Calu3 (cell line): ENCODE results near the gene COIL. TPM values are rescaled to one million over a fixed set of nuclear protein-coding genes. Genes with fewer than 3 reads are reported as not detected.

Experiments
- BruUV-seq: library from RNA; stranded (reverse); fragments of 400-500 nt; replicated peaks from 2 replicates; lab custom pipeline; 2021; lab: Mats Ljungman, UMichigan
- CTCF ChIA-PET: fragments of 300-600 bp; sonication (Branson Sonifier 250); formaldehyde crosslinking; loops from one replicate; lab custom pipeline; 2022; ENCODE audit warnings: antibody characterized with exemption; lab: Charles Lee
- DNase-seq: peaks from one replicate; pipeline ENCODE4 v3.0.0; 2022
- H3K27ac Mint-ChIP-seq: one replicate; pipeline ENCODE4 v1.8.0; 2022; ENCODE audit warnings: mixed read lengths; ENCODE audit not compliant: unreplicated experiment
- H3K27me3 Mint-ChIP-seq: one replicate; pipeline ENCODE4 v1.8.0; 2022; ENCODE audit warnings: mixed read lengths; ENCODE audit not compliant: unreplicated experiment
- H3K36me3 Mint-ChIP-seq: one replicate; pipeline ENCODE4 v1.8.0; 2022; ENCODE audit warnings: mild to moderate bottlenecking, moderate library complexity, mixed read lengths; ENCODE audit not compliant: insufficient read depth, unreplicated experiment
- H3K4me1 Mint-ChIP-seq: one replicate; pipeline ENCODE4 v1.8.0; 2022; ENCODE audit warnings: mild to moderate bottlenecking, low read depth, mixed read lengths; ENCODE audit not compliant: unreplicated experiment
- H3K4me3 Mint-ChIP-seq: one replicate; pipeline ENCODE4 v1.8.0; 2022; ENCODE audit warnings: mild to moderate bottlenecking, low read depth, moderate library complexity, mixed read lengths; ENCODE audit not compliant: unreplicated experiment
- H3K9me3 Mint-ChIP-seq: one replicate; pipeline ENCODE4 v1.8.0; 2022; ENCODE audit warnings: low read depth, mixed read lengths; ENCODE audit not compliant: unreplicated experiment
- intact Hi-C: fragments of 100-400 bp; cut with micrococcal nuclease; formaldehyde crosslinking; loops from one replicate; pipeline ENCODE4 v1.10.0; 2022; ENCODE audit not compliant: unreplicated experiment
- total RNA-seq: library from RNA; stranded (reverse); gene quantifications from 2 replicates; pipeline ENCODE4 v1.2.3, GENCODE V29; 2022
- TF ChIP-seq, protein P1 (sequence below): fragments of 200-600 bp; IDR thresholded peaks from one replicate; pipeline ENCODE4 v1.8.0; 2022; ENCODE audit warnings: antibody characterized with exemption; ENCODE audit not compliant: unreplicated experiment

The COIL gene
- total RNA-seq, 1 experiment from 2014 or later = 13.5 TPM

DNA sequence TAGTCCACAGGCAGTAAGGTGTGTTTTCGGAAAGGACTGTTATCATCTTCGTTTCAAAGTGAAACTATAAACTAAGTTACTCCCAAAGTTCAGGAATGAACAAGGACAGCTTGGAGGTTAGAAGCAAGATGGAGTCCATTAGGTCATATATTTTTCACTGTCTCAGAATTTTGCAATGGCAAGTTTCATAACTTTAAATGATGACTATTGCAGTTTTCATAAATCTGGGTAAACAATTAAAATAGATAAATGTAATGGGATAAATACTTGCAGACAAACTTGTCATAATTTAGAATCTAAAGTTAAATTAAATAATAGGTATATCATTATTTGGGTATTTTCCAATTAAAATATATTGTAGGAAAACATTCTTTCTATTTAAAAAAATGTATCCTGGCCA, 32.3 kb downstream of the COIL start:
- DNase-seq = no peak
- no peak overlapping the region for H3K4me3 Mint-ChIP-seq
- peaks cover 4% of the 10 kb centered on the region for H3K36me3 Mint-ChIP-seq
- no peaks in the 10 kb centered on the region for H3K9me3 Mint-ChIP-seq
- no peaks in the 10 kb centered on the region for H3K4me1 Mint-ChIP-seq
- no peak overlapping the region for H3K27ac Mint-ChIP-seq
- TF ChIP-seq, protein P1, sequence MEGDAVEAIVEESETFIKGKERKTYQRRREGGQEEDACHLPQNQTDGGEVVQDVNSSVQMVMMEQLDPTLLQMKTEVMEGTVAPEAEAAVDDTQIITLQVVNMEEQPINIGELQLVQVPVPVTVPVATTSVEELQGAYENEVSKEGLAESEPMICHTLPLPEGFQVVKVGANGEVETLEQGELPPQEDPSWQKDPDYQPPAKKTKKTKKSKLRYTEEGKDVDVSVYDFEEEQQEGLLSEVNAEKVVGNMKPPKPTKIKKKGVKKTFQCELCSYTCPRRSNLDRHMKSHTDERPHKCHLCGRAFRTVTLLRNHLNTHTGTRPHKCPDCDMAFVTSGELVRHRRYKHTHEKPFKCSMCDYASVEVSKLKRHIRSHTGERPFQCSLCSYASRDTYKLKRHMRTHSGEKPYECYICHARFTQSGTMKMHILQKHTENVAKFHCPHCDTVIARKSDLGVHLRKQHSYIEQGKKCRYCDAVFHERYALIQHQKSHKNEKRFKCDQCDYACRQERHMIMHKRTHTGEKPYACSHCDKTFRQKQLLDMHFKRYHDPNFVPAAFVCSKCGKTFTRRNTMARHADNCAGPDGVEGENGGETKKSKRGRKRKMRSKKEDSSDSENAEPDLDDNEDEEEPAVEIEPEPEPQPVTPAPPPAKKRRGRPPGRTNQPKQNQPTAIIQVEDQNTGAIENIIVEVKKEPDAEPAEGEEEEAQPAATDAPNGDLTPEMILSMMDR = no peak
- intact Hi-C loops = no loop called here
- no peaks in the 10 kb centered on the region for H3K27me3 Mint-ChIP-seq
- BruUV-seq = no TSS peak
- CTCF ChIA-PET = no interaction called here

DNA sequence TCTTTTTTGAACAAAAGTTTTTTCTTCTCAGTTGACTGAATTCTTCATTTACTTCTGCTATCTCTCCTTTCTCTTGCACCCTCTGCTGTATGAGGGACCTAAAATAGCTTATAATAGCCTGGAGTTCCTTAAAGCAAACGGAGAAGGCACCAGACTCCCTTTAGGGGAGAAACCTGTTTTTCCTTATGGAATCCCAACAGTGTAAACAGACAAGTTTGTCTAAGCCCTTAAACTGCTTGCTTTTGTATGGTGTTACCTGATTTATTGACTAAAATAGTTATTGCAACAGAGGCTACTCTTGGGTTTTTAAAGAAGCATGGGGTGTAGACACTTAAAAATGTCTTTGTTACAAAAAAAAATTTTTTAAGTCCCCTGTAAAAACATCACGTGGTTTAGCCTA, 34.1 kb downstream of the COIL start:
- CTCF ChIA-PET = no interaction called here

DNA sequence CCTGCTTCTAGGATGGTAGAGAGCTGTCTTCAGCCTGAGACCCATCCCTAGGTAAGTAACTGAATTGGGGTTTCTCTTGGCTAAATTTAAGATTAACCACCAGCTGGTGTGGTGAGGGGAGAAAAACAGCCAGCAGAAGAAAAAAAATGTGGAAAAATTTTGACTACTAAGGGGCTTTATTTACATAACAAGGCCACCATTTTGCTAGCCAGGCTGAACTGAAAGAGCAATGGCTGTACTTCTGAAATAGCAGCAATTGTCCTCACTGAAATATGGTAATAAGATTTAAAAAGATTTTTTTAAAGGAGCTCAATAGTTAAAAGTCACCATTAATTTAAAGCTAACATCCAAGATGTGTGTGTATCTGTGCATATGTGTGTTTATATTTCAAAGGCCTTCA, 34.6 kb downstream of the COIL start:
- H3K36me3 Mint-ChIP-seq = no peaks in the 10 kb centered on the region
- no peak overlapping the region for H3K27ac Mint-ChIP-seq
- CTCF ChIA-PET = no interaction called here
- no TSS peak for BruUV-seq
- H3K27me3 Mint-ChIP-seq = no peaks in the 10 kb centered on the region
- no peak for DNase-seq
- no peak overlapping the region for H3K4me3 Mint-ChIP-seq
- H3K4me1 Mint-ChIP-seq = no peaks in the 10 kb centered on the region
- TF ChIP-seq, protein P1 = no peak
- intact Hi-C loops = no loop called here
- H3K9me3 Mint-ChIP-seq = peaks cover 3% of the 10 kb centered on the region

More for the DNA sequence above, 34.1 kb downstream of the COIL start:
- DNase-seq = no peak
- intact Hi-C loops = no loop called here
- Mint-ChIP-seq H3K27me3 (no peaks in the 10 kb centered on the region), H3K4me3 (no peak overlapping the region), H3K27ac (no peak overlapping the region), H3K9me3 (peaks cover 3% of the 10 kb centered on the region), H3K4me1 (no peaks in the 10 kb centered on the region), H3K36me3 (no peaks in the 10 kb centered on the region)
- TF ChIP-seq, protein P1 = no peak
- no TSS peak for BruUV-seq

DNA sequence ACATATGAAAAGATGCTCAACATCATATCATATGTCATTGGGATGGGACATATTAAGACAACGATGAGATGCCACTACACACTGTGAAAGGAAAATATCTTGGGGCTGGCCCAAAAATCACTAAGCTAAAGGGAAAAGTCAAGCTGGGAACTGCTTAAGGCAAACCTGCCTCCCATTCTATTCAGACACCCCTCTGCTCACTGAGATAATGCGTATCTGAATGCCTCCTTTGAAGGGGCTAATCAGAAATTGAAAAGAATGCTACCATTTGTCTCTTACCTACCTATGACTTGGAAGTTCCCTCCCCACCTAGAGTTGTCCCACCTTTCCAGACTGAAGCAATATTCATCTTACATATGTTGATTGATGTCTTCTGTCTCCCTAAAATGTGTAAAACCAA, 35.8 kb downstream of the COIL start:
- TF ChIP-seq, protein P1 = no peak
- Mint-ChIP-seq H3K4me3 (no peak overlapping the region), H3K27ac (no peak overlapping the region), H3K4me1 (no peaks in the 10 kb centered on the region), H3K27me3 (no peaks in the 10 kb centered on the region), H3K36me3 (no peaks in the 10 kb centered on the region), H3K9me3 (peaks cover 3% of the 10 kb centered on the region)
- no TSS peak for BruUV-seq
- intact Hi-C loops = no loop called here
- no peak for DNase-seq
- CTCF ChIA-PET = no interaction called here
